H1 (cell line): ENCODE data around the gene ZNF419. TPM values are rescaled to one million over a fixed set of nuclear protein-coding genes. Genes with fewer than 3 reads are reported as not detected.

Source experiments
- CTCF ChIA-PET: fragments of 300-600 bp; sonication (Branson Sonifier 250); formaldehyde crosslinking; loops from one replicate; lab custom pipeline; 2021; ENCODE audit not compliant: partially characterized antibody; lab: Charles Lee
- POLR2A ChIA-PET: fragments of 300-600 bp; sonication (Branson Sonifier 250); formaldehyde crosslinking; loops from one replicate; lab custom pipeline; 2021; ENCODE audit warnings: inconsistent platforms; ENCODE audit not compliant: partially characterized antibody; lab: Charles Lee
- DNase-seq, 2 experiments: peaks; one replicate each; pipeline versions ENCODE4 v3.0.0 to v3.0.0-alpha.2; 2010 to 2022; ENCODE audit warnings: low spot score in 2 of 2, low read depth in 1 of 2, mixed read lengths in 1 of 2
- FAIRE-seq: peaks from 2 replicates; lab custom pipeline; 2011; peaks lifted over from hg19 to GRCh38; lab: Jason Lieb, UNC
- H2AFZ ChIP-seq: 2 replicates; pipeline ENCODE4 v1.8.1; 2012; ENCODE audit warnings: low read length, inconsistent platforms
- H2AK5ac ChIP-seq: 2 replicates; pipeline ENCODE4 v1.6.1; 2013; ENCODE audit warnings: low read depth, low read length
- H2BK120ac ChIP-seq: replicated peaks from 2 replicates; pipeline ENCODE3; 2013; ENCODE audit warnings: low read depth, low read length, inconsistent platforms
- H2BK12ac ChIP-seq: 2 replicates; pipeline ENCODE4 v1.6.1; 2013; ENCODE audit warnings: low read depth, low read length
- H2BK15ac ChIP-seq: 2 replicates; pipeline ENCODE4 v1.6.1; 2013; ENCODE audit warnings: low read length
- H2BK20ac ChIP-seq: 2 replicates; pipeline ENCODE4 v1.6.1; 2013; ENCODE audit warnings: low read length
- H2BK5ac ChIP-seq: 2 replicates; pipeline ENCODE4 v1.6.1; 2013; ENCODE audit warnings: low read depth, low read length
- H3K14ac ChIP-seq: 2 replicates; pipeline ENCODE4 v1.6.1; 2013; ENCODE audit warnings: inconsistent platforms; ENCODE audit not compliant: insufficient read length
- H3K18ac ChIP-seq: 2 replicates; pipeline ENCODE4 v1.6.1; 2013; ENCODE audit warnings: low read length; ENCODE audit errors: extremely low read depth
- H3K23ac ChIP-seq: 2 replicates; pipeline ENCODE4 v1.6.1; 2013; ENCODE audit warnings: inconsistent platforms; ENCODE audit not compliant: insufficient read length
- H3K23me2 ChIP-seq: 2 replicates; pipeline ENCODE4 v1.6.1; 2013; ENCODE audit warnings: low read depth, low read length
- H3K27ac ChIP-seq: 2 replicates; pipeline ENCODE4 v1.6.1; 2011; ENCODE audit warnings: low read depth, low read length, inconsistent platforms
- H3K27me3 ChIP-seq, 4 experiments: replicated peaks in 1 of 4; 1 replicate in 1 of 4; 2 replicates in 3 of 4; pipeline versions ENCODE4 v1.6.1 to v1.8.1; 2011 to 2013; ENCODE audit warnings: low read length in 3 of 4, mild to moderate bottlenecking in 3 of 4, inconsistent platforms in 2 of 4, mixed read lengths in 2 of 4, moderate library complexity in 1 of 4; ENCODE audit not compliant: control insufficient read depth in 3 of 4, insufficient read depth in 3 of 4; ENCODE audit errors: extremely low read depth in 1 of 4
- H3K36me3 ChIP-seq, 4 experiments: 2 replicates each; pipeline versions ENCODE4 v1.6.1 to v1.8.1; 2011 to 2013; ENCODE audit warnings: mild to moderate bottlenecking in 4 of 4, low read length in 3 of 4, moderate library complexity in 2 of 4, control low read depth in 1 of 4, inconsistent platforms in 1 of 4; ENCODE audit not compliant: insufficient read depth in 4 of 4, control insufficient read depth in 2 of 4
- H3K4ac ChIP-seq: replicated peaks from 2 replicates; pipeline ENCODE3; 2013; ENCODE audit warnings: low read length, low read depth, mixed read lengths, inconsistent platforms; ENCODE audit not compliant: insufficient read length
- H3K4me1 ChIP-seq, 4 experiments: replicated peaks in 1 of 4; 1 replicate in 1 of 4; 2 replicates in 3 of 4; pipeline versions ENCODE4 v1.6.1 to v1.8.1; 2011 to 2013; ENCODE audit warnings: low read length in 3 of 4, inconsistent platforms in 2 of 4, mixed read lengths in 1 of 4; ENCODE audit not compliant: insufficient read depth in 4 of 4, control insufficient read depth in 3 of 4
- H3K4me2 ChIP-seq, 2 experiments: 2 replicates each; pipeline versions ENCODE4 v1.6.1 to v1.8.1; 2011 to 2013; ENCODE audit warnings: low read depth in 2 of 2, low read length in 2 of 2, control low read depth in 1 of 2, inconsistent platforms in 1 of 2, mild to moderate bottlenecking in 1 of 2; ENCODE audit not compliant: insufficient read depth in 1 of 2
- H3K4me3 ChIP-seq, 4 experiments: fragments of 200-600, 300-600 bp in 1 of 4; sonication (generic), shearing (Covaris generic), sonication (Bioruptor Twin) in 1 of 4; 2 replicates each; pipeline versions ENCODE4 v1.5.1 to v1.8.1; 2011 to 2016; ENCODE audit warnings: low read length in 4 of 4, low read depth in 3 of 4, control low read depth in 2 of 4, inconsistent platforms in 2 of 4, mild to moderate bottlenecking in 2 of 4, mixed read lengths in 1 of 4, moderate library complexity in 1 of 4; ENCODE audit not compliant: insufficient read depth in 2 of 4; ENCODE audit errors: extremely low read depth in 1 of 4
- H3K56ac ChIP-seq: replicated peaks from 2 replicates; pipeline ENCODE3; 2013; ENCODE audit warnings: low read depth, mild to moderate bottlenecking, mixed read lengths, low read length, inconsistent platforms; ENCODE audit not compliant: insufficient read length
- H3K79me1 ChIP-seq: 2 replicates; pipeline ENCODE4 v1.6.1; 2013; ENCODE audit warnings: low read depth, low read length, control low read depth
- H3K79me2 ChIP-seq, 2 experiments: 2 replicates each; pipeline versions ENCODE4 v1.6.1 to v1.8.1; 2012 to 2013; ENCODE audit warnings: low read length in 2 of 2, mild to moderate bottlenecking in 2 of 2, inconsistent platforms in 1 of 2; ENCODE audit not compliant: insufficient read depth in 2 of 2, control insufficient read depth in 1 of 2
- H3K9ac ChIP-seq, 4 experiments: replicated peaks in 1 of 4; 1 replicate in 1 of 4; 2 replicates in 3 of 4; pipeline versions ENCODE4 v1.6.1 to v1.8.1; 2011 to 2013; ENCODE audit warnings: low read depth in 3 of 4, low read length in 3 of 4, control low read depth in 2 of 4, mild to moderate bottlenecking in 2 of 4, moderate library complexity in 2 of 4, inconsistent platforms in 1 of 4; ENCODE audit errors: extremely low read depth in 1 of 4
- H3K9me3 ChIP-seq, 2 experiments: 2 replicates each; pipeline versions ENCODE4 v1.6.1 to v1.8.1; 2012 to 2013; ENCODE audit warnings: mild to moderate bottlenecking in 2 of 2, moderate library complexity in 2 of 2, control low read depth in 1 of 2, inconsistent platforms in 1 of 2, low read depth in 1 of 2, low read length in 1 of 2, mixed read lengths in 1 of 2; ENCODE audit not compliant: insufficient read depth in 2 of 2
- H4K20me1 ChIP-seq, 2 experiments: replicated peaks in 1 of 2; 2 replicates each; pipeline versions ENCODE3 to v1.8.1; 2011 to 2013; ENCODE audit warnings: inconsistent platforms in 2 of 2, low read length in 2 of 2, mild to moderate bottlenecking in 1 of 2; ENCODE audit not compliant: insufficient read depth in 2 of 2, control insufficient read depth in 1 of 2
- H4K5ac ChIP-seq: 2 replicates; pipeline ENCODE4 v1.6.1; 2013; ENCODE audit warnings: low read length, low read depth, mixed read lengths, inconsistent platforms; ENCODE audit not compliant: insufficient read length
- H4K8ac ChIP-seq: 2 replicates; pipeline ENCODE4 v1.8.0; 2013; ENCODE audit warnings: mild to moderate bottlenecking, moderate library complexity, low read length, inconsistent platforms; ENCODE audit not compliant: insufficient read depth; ENCODE audit errors: extremely low read depth
- H4K91ac ChIP-seq: replicated peaks from 2 replicates; pipeline ENCODE3; 2013; ENCODE audit warnings: low read length, mixed read lengths, inconsistent platforms; ENCODE audit not compliant: insufficient read length
- CBX5 ChIP-seq: fragments of 300-800, 300-1000 bp; sonication (generic); IDR thresholded peaks from 2 replicates; pipeline ENCODE4 v1.7.1; 2016; ENCODE audit warnings: antibody characterized with exemption, low read length, low read depth
- KDM1A ChIP-seq: fragments of 200-600, 300-600 bp; sonication (generic); IDR thresholded peaks from 2 replicates; pipeline ENCODE4 v1.7.1; 2016; ENCODE audit warnings: mild to moderate bottlenecking, low read length, borderline replicate concordance
- RAD21 ChIP-seq, 2 experiments: IDR thresholded peaks in 1 of 2; conservative IDR thresholded peaks in 1 of 2; 2 replicates each; pipeline ENCODE4 v1.6.1; 2011; ENCODE audit warnings: low read depth in 2 of 2, low read length in 2 of 2, improper control_type of control experiment in 1 of 2, inconsistent platforms in 1 of 2, mild to moderate bottlenecking in 1 of 2, moderate library complexity in 1 of 2
- SIN3A ChIP-seq, 2 experiments: IDR thresholded peaks in 1 of 2; conservative IDR thresholded peaks in 1 of 2; 2 replicates each; pipeline ENCODE4 v1.6.1; 2011 to 2012; ENCODE audit warnings: low read length in 2 of 2, improper control_type of control experiment in 1 of 2, low read depth in 1 of 2, mild to moderate bottlenecking in 1 of 2
- SP2 ChIP-seq: IDR thresholded peaks from 2 replicates; pipeline ENCODE4 v1.6.1; 2012; ENCODE audit warnings: mild to moderate bottlenecking, low read length, inconsistent platforms
- WGBS, 2 experiments: shearing (Covaris generic) in 1 of 2; methylation state at CpG; one replicate each; pipeline versions ENCODE4 v1.1.6 to v1.1.7; 2013 to 2015; ENCODE audit warnings: low lambda C conversion rate in 2 of 2, mixed read lengths in 2 of 2, inconsistent platforms in 1 of 2, low coverage in 1 of 2, missing lambda C conversion rate in 1 of 2; ENCODE audit not compliant: insufficient replicate concordance in 2 of 2, insufficient coverage in 1 of 2, insufficient read length in 1 of 2; ENCODE audit errors: extremely low coverage in 1 of 2, missing lambda C conversion rate in 1 of 2; 5-methylcytosine and 5-hydroxymethylcytosine counted together
- polyA plus RNA-seq, 7 experiments: library from polyadenylated mRNA; depleted of rRNA in 3 of 7; stranded (reverse) in 5 of 7; unstranded in 2 of 7; fragments of >200 nt in 5 of 7; fragments of 200-250 nt in 2 of 7; gene quantifications; 1 replicate in 5 of 7; 2 replicates in 1 of 7; 4 replicates in 1 of 7; pipeline versions ENCODE4 v1.2.1 to v1.2.3, GENCODE V29; 2011 to 2013; ENCODE audit warnings: missing spikeins in 2 of 7, mixed read lengths in 2 of 7
- total RNA-seq: library from RNA; stranded (reverse); fragmentation: NEBNext Ultra II Directional; extraction: Animal tissue kit (Norgen Biotek cat#: 25700); gene quantifications from 2 replicates; pipeline ENCODE4 v1.2.1, GENCODE V29; 2021

The ZNF419 gene
- total and polyA plus RNA-seq, 2 of the 8 experiments (the other 6 are each of a cell fraction or from before 2014, with no cell fraction given), result 5.8 to 11.9 TPM

DNA sequence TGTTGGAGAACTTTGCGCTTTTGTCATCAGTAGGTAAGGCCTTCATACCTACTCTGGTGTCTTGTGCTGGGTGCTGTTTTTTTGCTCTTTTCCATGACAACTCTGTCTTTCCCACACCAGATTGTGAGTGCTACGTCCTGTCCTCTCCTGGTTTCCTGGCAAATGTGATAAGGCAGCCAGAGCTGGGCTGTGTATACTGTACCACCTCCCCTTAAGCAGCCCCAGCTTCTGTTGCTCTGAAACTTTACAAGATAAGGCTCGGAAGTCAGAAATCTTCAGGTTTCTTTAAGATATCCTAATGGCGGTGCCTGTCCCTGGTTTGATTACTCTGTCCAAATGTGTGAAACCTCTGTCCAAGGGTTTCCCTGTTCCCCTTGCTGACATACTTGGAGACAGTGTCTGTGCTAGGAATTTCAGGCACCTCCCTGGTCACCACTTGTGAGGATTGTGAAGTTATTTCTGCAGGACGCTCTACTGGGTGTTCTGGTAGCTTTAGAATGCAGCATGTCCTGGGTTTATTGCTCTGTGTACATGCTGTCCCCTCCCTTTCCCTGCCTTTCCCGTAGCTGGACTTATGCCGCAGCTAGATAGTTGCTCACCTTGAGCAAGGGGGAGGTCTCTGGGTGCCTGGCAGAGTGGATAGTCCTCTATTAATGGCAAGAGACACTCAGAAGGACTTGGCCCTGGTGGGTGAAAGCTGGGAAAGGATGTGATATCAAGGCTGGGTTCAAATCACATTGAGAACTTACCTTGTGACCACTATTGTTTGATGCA is 45.4 kb upstream of the ZNF419 start:
- no peak overlapping the region for H2BK120ac ChIP-seq
- no peak overlapping the region for H3K18ac ChIP-seq
- DNase-seq (no peak), FAIRE-seq (no peak)
- no peak overlapping the region for H4K91ac ChIP-seq
- H3K4ac ChIP-seq, result no peak overlapping the region
- H2BK12ac ChIP-seq, result no peak overlapping the region
- H3K4me1 ChIP-seq, result no peaks in the 10 kb centered on the region
- no peak overlapping the region for H2BK5ac ChIP-seq
- no peaks in the 10 kb centered on the region for H3K23me2 ChIP-seq
- ChIA-PET POLR2A (interaction anchor here (1.0 to 6.3 kb wide), 2 partner anchors 7 to 15 kb away, joined by 3 to 43 read pairs; partner anchors contain the start of genes VN1R1 and ZNF749), CTCF (no interaction called here)
- H4K20me1 ChIP-seq, result peaks cover 0 to 12% of the 10 kb centered on the region in 2 experiments
- H3K36me3 ChIP-seq, result peaks cover 5 to 32% (median 26%) of the 10 kb centered on the region in 4 experiments; a peak in 7 of 8 replicates
- peaks cover 18 to 56% of the 10 kb centered on the region in 2 experiments for H3K79me2 ChIP-seq
- WGBS, 2 experiments, result 94% methylated on average over 6 of the region's 7 CpGs; no CpG with 5 or more reads in 1 of the 2 experiments
- no peak overlapping the region for H3K27ac ChIP-seq
- H2AFZ ChIP-seq, result no peak overlapping the region
- H3K56ac ChIP-seq, result no peak overlapping the region
- H2BK20ac ChIP-seq, result no peak overlapping the region
- peaks cover 22% of the 10 kb centered on the region for H3K79me1 ChIP-seq
- H2BK15ac ChIP-seq, result no peak overlapping the region
- H2AK5ac ChIP-seq, result no peak overlapping the region
- TF ChIP-seq SP2, result no peak
- TF ChIP-seq CBX5, result no peak
- no peak for TF ChIP-seq SIN3A (conservative IDR thresholded peaks at IDR 0.05 in 1 of 2, IDR thresholded peaks at IDR 0.05 in 1 of 2; ENCODE audit: low read depth in 1 of 2, low read length in 2 of 2)
- no peak for TF ChIP-seq KDM1A
- TF ChIP-seq RAD21 (IDR thresholded peaks at IDR 0.05 in 1 of 2, conservative IDR thresholded peaks at IDR 0.05 in 1 of 2; ENCODE audit: low read depth in 2 of 2, low read length in 2 of 2), result no peak
- H3K4me2 ChIP-seq, result no peak overlapping the region
- H3K4me3 ChIP-seq, result no peak overlapping the region
- no peak overlapping the region for H3K14ac ChIP-seq
- H3K27me3 ChIP-seq, result no peaks in the 10 kb centered on the region
- H3K9ac ChIP-seq, result no peak overlapping the region
- peaks cover 0 to 4% of the 10 kb centered on the region in 2 experiments; a peak in 1 of 4 replicates for H3K9me3 ChIP-seq
- no peak overlapping the region for H4K5ac ChIP-seq
- H3K23ac ChIP-seq, result no peak overlapping the region
- no peak overlapping the region for H4K8ac ChIP-seq
